HepG2 (cell line): ENCODE results near the gene C11orf91. TPM values are rescaled to one million over a fixed set of nuclear protein-coding genes. Genes with fewer than 3 reads are reported as not detected.

Source experiments
- AGO2 ChIP-seq: fragments of 200-400 bp; formaldehyde crosslinking; optimal IDR thresholded peaks from 2 replicates; pipeline ENCODE3; 2017; ENCODE audit warnings: mild to moderate bottlenecking, low read depth, low read length, moderate library complexity
- CERS6 ChIP-seq: sonication (generic); formaldehyde crosslinking; IDR thresholded peaks from 2 replicates; pipeline ENCODE4 v1.5.0; 2020; ENCODE audit warnings: missing genetic modification reagents
- ETV5 ChIP-seq: IDR thresholded peaks from 2 replicates; pipeline ENCODE4 v1.6.1; 2018; ENCODE audit warnings: missing biosample characterization, missing genetic modification reagents, inconsistent platforms, borderline replicate concordance
- FOSL2 ChIP-seq: sonication (generic); formaldehyde crosslinking; IDR thresholded peaks from 2 replicates; pipeline ENCODE4 v1.4.0; 2020; ENCODE audit warnings: missing genetic modification reagents
- HNF1B ChIP-seq: sonication (generic); formaldehyde crosslinking; IDR thresholded peaks from 2 replicates; pipeline ENCODE4 v1.5.1; 2020; ENCODE audit warnings: mild to moderate bottlenecking, moderate library complexity, missing genetic modification reagents
- MATR3 ChIP-seq: sonication (generic); formaldehyde crosslinking; IDR thresholded peaks from 2 replicates; pipeline ENCODE4 v1.4.0; 2020; ENCODE audit warnings: missing genetic modification reagents
- POLR2G ChIP-seq: fragments of 200-400 bp; formaldehyde crosslinking; IDR thresholded peaks from 2 replicates; pipeline ENCODE4 v1.6.1; 2018; ENCODE audit warnings: mild to moderate bottlenecking, low read depth, low read length, moderate library complexity
- RBFOX2 ChIP-seq: fragments of 200-400 bp; formaldehyde crosslinking; IDR thresholded peaks from 2 replicates; pipeline ENCODE4 v1.6.1; 2017; ENCODE audit warnings: low read depth, mild to moderate bottlenecking, low read length
- RFXAP ChIP-seq: sonication (generic); formaldehyde crosslinking; IDR thresholded peaks from 2 replicates; pipeline ENCODE4 v1.4.0; 2020; ENCODE audit warnings: missing genetic modification reagents, borderline replicate concordance
- SNAPC5 ChIP-seq: sonication (generic); formaldehyde crosslinking; IDR thresholded peaks from 2 replicates; pipeline ENCODE4 v1.8.1; 2023; ENCODE audit warnings: mild to moderate bottlenecking, missing genetic modification reagents, borderline replicate concordance
- WIZ ChIP-seq: sonication (generic); formaldehyde crosslinking; IDR thresholded peaks from 2 replicates; pipeline ENCODE4 v1.5.1; 2020; ENCODE audit warnings: mild to moderate bottlenecking, missing genetic modification reagents
- ZFP62 ChIP-seq: sonication (generic); formaldehyde crosslinking; IDR thresholded peaks from 2 replicates; pipeline ENCODE4 v1.4.0; 2020; ENCODE audit warnings: missing genetic modification reagents
- ZNF547 ChIP-seq: sonication (generic); formaldehyde crosslinking; IDR thresholded peaks from 2 replicates; pipeline ENCODE4 v1.5.1; 2020; ENCODE audit warnings: mild to moderate bottlenecking, missing genetic modification reagents
- ZNF784 ChIP-seq: sonication (generic); formaldehyde crosslinking; IDR thresholded peaks from 2 replicates; pipeline ENCODE4 v1.5.1; 2020; ENCODE audit warnings: missing genetic modification reagents, mild to moderate bottlenecking, borderline replicate concordance
- polyA plus RNA-seq, 8 experiments: library from polyadenylated mRNA; depleted of rRNA in 3 of 8; stranded (reverse) in 7 of 8; unstranded in 1 of 8; fragments of >200 nt; fragmentation: Illumina TruSeq in 4 of 8; extraction: Trizol in 4 of 8; gene quantifications; 2 replicates each; pipeline versions ENCODE4 v1.2.1 to v1.2.3, GENCODE V29; 2011 to 2016; ENCODE audit warnings: low read depth in 4 of 8, missing spikeins in 1 of 8, mixed read lengths in 1 of 8; ENCODE audit not compliant: insufficient read depth in 1 of 8
- total RNA-seq, 5 experiments: library from RNA; depleted of rRNA; stranded (reverse); fragments of >200 nt; fragmentation: Illumina TruSeq; extraction: Trizol; gene quantifications; 2 replicates each; pipeline ENCODE4 v1.2.3, GENCODE V29; 2016; ENCODE audit warnings: low read depth in 1 of 5
- TF ChIP-seq, protein P1 (sequence below): sonication (generic); formaldehyde crosslinking; IDR thresholded peaks from 2 replicates; pipeline ENCODE4 v1.5.1; 2020; ENCODE audit warnings: missing genetic modification reagents, mild to moderate bottlenecking, borderline replicate concordance
- TF ChIP-seq, protein P2 (sequence below): sonication (generic); formaldehyde crosslinking; IDR thresholded peaks from 2 replicates; pipeline ENCODE4 v1.8.0; 2022; ENCODE audit warnings: mild to moderate bottlenecking, missing genetic modification reagents, moderate library complexity
- TF ChIP-seq, protein P3 (sequence below): IDR thresholded peaks from 2 replicates; pipeline ENCODE4 v1.6.1; 2016; ENCODE audit warnings: missing compliant biosample characterization, missing genetic modification reagents, borderline replicate concordance
- TF ChIP-seq, protein P4 (sequence below): sonication (generic); formaldehyde crosslinking; IDR thresholded peaks from 2 replicates; pipeline ENCODE4 v1.8.1; 2023; ENCODE audit warnings: mild to moderate bottlenecking, missing genetic modification reagents

The C11orf91 gene
- total and polyA plus RNA-seq, 2 of the 13 experiments (the other 11 are each of a cell fraction or from before 2014, with no cell fraction given): 0.35 TPM; not detected in 1

- TF ChIP-seq AGO2 (peak; percentile 78), ETV5 (CRISPR knock-in tag) (peak; percentile 70; the same call in 1 of the 2 replicates), RFXAP (CRISPR knock-in tag) (peak; percentile 27; the same call in 1 of the 2 replicates), CERS6 (CRISPR knock-in tag) (no peak), HNF1B (CRISPR knock-in tag) (peak; percentile 61; the same call in 1 of the 2 replicates), POLR2G (peak; percentile 82), ZFP62 (CRISPR knock-in tag) (no peak), FOSL2 (CRISPR knock-in tag) (0 out of 2 replicates have a peak, but pooled peaks have one; percentile 16), MATR3 (CRISPR knock-in tag) (no peak), ZNF547 (CRISPR knock-in tag) (0 out of 2 replicates have a peak, but pooled peaks have one; percentile 37), SNAPC5 (CRISPR knock-in tag) (peak; percentile 75; the same call in 1 of the 2 replicates), ZNF784 (peak; percentile 9; the same call in 1 of the 2 replicates), WIZ (CRISPR knock-in tag) (no peak), RBFOX2 (peak; percentile 85)
- TF ChIP-seq, protein P1, sequence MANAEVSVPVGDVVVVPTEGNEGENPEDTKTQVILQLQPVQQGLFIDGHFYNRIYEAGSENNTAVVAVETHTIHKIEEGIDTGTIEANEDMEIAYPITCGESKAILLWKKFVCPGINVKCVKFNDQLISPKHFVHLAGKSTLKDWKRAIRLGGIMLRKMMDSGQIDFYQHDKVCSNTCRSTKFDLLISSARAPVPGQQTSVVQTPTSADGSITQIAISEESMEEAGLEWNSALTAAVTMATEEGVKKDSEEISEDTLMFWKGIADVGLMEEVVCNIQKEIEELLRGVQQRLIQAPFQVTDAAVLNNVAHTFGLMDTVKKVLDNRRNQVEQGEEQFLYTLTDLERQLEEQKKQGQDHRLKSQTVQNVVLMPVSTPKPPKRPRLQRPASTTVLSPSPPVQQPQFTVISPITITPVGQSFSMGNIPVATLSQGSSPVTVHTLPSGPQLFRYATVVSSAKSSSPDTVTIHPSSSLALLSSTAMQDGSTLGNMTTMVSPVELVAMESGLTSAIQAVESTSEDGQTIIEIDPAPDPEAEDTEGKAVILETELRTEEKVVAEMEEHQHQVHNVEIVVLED: peak; percentile 62
- TF ChIP-seq, protein P2, sequence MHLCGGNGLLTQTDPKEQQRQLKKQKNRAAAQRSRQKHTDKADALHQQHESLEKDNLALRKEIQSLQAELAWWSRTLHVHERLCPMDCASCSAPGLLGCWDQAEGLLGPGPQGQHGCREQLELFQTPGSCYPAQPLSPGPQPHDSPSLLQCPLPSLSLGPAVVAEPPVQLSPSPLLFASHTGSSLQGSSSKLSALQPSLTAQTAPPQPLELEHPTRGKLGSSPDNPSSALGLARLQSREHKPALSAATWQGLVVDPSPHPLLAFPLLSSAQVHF (CRISPR knock-in tag): no peak
- TF ChIP-seq, protein P3, sequence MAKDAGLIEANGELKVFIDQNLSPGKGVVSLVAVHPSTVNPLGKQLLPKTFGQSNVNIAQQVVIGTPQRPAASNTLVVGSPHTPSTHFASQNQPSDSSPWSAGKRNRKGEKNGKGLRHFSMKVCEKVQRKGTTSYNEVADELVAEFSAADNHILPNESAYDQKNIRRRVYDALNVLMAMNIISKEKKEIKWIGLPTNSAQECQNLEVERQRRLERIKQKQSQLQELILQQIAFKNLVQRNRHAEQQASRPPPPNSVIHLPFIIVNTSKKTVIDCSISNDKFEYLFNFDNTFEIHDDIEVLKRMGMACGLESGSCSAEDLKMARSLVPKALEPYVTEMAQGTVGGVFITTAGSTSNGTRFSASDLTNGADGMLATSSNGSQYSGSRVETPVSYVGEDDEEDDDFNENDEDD: 0 out of 2 replicates have a peak, but pooled peaks have one; percentile 2
- TF ChIP-seq, protein P4, sequence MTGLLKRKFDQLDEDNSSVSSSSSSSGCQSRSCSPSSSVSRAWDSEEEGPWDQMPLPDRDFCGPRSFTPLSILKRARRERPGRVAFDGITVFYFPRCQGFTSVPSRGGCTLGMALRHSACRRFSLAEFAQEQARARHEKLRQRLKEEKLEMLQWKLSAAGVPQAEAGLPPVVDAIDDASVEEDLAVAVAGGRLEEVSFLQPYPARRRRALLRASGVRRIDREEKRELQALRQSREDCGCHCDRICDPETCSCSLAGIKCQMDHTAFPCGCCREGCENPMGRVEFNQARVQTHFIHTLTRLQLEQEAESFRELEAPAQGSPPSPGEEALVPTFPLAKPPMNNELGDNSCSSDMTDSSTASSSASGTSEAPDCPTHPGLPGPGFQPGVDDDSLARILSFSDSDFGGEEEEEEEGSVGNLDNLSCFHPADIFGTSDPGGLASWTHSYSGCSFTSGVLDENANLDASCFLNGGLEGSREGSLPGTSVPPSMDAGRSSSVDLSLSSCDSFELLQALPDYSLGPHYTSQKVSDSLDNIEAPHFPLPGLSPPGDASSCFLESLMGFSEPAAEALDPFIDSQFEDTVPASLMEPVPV: peak; percentile 69; the same call in 1 of the 2 replicates
Observed at GRCh38 chr11:33700502-33701271, at the start of gene C11orf91 (continued).
